OCI-M2 (cell line): ENCODE measurements around the gene ABCF2.

ENCODE experiments used
- DNase-seq: peaks from one replicate; lab custom pipeline; 2025; ENCODE audit not compliant: unreplicated experiment; lab: John Stamatoyannopoulos, UW

Gene ABCF2

DNA sequence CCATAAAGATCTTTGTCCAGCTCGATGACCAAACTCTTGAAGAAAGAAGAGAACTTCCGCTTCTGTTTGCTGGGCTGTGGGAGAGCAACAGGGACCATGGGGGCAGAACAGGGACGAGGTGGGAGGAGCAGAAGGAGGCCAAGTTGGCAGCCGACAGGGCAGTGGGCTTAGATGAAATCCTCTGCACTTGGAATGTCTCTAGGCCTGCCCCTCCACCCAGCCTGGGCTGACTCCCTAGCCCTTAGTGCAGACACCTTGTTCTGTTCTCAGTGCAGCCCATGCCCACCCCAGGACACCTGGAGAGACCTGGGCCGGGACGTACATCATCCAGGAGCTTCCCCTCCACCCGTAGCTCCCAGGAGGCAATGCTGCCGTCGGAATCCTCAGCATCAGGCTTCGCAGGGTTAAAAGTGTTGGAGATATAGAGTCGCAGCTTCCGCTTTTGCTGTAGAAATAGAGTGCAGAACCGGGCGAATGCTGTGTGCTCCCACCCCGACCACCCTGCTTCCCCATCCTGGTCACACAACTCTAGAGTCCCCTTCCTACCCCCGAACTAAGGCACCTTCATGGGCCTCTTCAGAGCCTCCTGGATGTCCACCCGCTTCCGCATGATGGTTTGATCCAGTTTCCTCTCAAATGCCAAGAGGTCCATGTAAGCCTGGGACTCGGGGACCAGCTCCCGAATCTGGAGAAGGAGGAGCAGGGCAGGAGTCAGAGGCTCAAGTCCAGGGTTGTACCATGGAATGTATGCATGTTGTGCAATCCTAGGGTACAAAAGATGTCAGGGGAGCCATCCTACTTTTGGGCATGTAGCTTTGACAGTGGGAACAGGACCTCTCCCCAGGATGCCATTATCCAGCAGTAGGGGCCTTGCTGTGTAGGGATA lies 15.4 kb upstream of the ABCF2 start:
- DNase-seq, result no peak

- no peak for DNase-seq
Observed at GRCh38 chr7:151241755-151242096, 14.7 kb upstream of the ABCF2 start.

DNA sequence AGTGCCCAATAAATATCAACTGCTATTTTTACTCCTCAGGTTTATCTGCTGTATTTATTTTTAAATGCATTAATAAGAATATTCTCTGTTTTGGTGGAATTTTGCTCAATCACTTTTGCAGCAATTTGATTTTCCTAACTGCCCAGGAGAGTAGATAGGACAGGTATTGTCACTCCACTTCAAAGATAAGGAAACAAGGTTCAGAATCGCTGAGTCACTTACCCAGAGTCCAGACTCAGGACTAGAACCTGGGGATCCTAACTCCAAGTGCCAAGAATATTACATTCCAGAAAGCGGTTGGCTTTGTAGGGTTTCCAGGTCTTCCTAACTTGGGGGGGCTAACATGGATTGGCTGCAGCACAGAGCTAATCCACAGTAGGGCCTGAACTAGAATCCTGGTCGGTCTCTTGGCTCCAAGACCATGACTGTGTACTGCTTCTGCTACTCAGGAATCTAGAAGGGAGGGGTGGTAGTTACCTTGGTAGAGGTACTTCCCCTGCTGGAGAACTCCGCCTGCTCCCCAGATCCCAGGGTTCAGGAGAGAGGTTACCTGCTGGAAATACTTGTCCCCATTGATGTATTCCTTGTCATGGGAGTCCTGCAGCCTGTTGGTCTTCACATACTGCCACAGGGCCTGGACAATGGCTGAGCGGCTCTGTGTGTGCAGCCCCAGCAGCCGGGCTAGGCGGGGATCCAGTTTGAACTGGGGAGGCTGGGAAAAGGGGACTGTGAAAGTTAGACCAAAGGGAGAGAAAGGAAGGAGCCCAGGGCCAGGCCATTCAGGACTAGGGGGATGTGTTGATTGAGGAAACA lies 14.1 kb upstream of the ABCF2 start:
- DNase-seq, result no peak

GRCh38 chr7:151240536-151240935 lies 13.5 kb upstream of the ABCF2 start:
- DNase-seq, result no peak

- DNase-seq, result no peak
Observed at GRCh38 chr7:151239837-151240459, 12.9 kb upstream of the ABCF2 start.

GRCh38 chr7:151238924-151239836 lies 12.2 kb upstream of the ABCF2 start:
- DNase-seq, result no peak

DNA sequence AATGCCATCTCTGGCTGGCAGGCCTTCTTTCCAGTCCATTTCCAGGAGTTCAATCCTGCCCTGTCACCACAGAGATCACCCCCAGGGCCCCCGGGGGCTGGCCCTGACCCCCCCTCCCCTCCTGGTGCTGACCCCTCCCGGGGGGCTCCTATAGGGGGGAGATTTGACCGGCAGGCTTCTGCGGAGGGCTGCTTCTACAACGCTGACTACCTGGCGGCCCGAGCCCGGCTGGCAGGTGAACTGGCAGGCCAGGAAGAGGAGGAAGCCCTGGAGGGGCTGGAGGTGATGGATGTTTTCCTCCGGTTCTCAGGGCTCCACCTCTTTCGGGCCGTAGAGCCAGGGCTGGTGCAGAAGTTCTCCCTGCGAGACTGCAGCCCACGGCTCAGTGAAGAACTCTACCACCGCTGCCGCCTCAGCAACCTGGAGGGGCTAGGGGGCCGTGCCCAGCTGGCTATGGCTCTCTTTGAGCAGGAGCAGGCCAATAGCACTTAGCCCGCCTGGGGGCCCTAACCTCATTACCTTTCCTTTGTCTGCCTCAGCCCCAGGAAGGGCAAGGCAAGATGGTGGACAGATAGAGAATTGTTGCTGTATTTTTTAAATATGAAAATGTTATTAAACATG lies 11.3 kb upstream of the ABCF2 start:
- DNase-seq, result no peak

DNA sequence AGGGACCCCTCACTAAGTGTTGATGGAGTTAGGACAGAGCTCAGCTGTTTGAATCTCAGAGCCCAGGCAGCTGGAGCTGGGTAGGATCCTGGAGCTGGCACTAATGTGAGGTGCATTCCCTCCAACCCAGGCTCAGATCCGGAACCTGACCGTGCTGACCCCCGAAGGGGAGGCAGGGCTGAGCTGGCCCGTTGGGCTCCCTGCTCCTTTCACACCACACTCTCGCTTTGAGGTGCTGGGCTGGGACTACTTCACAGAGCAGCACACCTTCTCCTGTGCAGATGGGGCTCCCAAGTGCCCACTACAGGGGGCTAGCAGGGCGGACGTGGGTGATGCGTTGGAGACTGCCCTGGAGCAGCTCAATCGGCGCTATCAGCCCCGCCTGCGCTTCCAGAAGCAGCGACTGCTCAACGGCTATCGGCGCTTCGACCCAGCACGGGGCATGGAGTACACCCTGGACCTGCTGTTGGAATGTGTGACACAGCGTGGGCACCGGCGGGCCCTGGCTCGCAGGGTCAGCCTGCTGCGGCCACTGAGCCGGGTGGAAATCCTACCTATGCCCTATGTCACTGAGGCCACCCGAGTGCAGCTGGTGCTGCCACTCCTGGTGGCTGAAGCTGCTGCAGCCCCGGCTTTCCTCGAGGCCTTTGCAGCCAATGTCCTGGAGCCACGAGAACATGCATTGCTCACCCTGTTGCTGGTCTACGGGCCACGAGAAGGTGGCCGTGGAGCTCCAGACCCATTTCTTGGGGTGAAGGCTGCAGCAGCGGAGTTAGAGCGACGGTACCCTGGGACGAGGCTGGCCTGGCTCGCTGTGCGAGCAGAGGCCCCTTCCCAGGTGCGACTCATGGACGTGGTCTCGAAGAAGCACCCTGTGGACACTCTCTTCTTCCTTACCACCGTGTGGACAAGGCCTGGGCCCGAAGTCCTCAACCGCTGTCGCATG lies 10.5 kb upstream of the ABCF2 start:
- no peak for DNase-seq

DNA sequence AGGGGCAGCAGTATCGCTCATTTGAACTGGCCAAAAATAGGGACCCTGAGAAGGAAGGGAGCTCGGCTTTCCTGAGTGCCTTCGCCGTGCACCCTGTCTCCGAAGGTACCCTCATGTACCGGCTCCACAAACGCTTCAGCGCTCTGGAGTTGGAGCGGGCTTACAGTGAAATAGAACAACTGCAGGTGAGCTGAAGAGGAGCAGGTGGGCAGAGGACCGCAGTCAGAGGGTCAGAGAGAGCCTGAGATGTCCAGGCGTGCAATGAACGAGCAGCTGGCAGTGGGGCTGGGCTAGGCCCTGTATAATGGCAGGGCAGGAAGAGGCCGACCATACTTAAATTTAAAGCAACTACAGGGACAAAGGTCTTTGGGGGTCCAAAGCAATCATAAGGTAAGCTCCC lies 9.4 kb upstream of the ABCF2 start:
- no peak for DNase-seq

DNA sequence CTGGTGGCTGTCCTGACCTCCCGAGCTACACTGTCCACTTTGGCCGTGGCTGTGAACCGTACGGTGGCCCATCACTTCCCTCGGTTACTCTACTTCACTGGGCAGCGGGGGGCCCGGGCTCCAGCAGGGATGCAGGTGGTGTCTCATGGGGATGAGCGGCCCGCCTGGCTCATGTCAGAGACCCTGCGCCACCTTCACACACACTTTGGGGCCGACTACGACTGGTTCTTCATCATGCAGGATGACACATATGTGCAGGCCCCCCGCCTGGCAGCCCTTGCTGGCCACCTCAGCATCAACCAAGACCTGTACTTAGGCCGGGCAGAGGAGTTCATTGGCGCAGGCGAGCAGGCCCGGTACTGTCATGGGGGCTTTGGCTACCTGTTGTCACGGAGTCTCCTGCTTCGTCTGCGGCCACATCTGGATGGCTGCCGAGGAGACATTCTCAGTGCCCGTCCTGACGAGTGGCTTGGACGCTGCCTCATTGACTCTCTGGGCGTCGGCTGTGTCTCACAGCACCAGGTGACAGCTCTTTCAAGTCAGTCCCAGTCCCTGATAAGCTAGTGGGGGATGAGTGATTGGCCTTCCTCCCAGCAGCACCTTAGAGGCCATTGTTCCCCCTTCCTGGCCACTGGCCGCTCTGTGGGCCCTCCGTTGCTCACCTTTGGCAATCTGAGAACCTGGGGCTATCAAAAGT lies 8.2 kb upstream of the ABCF2 start:
- no peak for DNase-seq

DNA sequence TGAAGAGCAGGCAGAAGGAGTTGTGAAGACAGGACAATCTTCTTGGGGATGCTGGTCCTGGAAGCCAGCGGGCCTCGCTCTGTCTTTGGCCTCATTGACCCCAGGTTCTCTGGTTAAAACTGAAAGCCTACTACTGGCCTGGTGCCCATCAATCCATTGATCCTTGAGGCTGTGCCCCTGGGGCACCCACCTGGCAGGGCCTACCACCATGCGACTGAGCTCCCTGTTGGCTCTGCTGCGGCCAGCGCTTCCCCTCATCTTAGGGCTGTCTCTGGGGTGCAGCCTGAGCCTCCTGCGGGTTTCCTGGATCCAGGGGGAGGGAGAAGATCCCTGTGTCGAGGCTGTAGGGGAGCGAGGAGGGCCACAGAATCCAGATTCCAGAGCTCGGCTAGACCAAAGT lies 6.8 kb upstream of the ABCF2 start:
- no peak for DNase-seq

GRCh38 chr7:151232917-151233701 lies 6.1 kb upstream of the ABCF2 start:
- peak; percentile 50 for DNase-seq

GRCh38 chr7:151232091-151232916 lies 5.3 kb upstream of the ABCF2 start, which contains the start of gene CHPF2:
CHPF2 (plus strand) TSS chr7:151232483; CDS start chr7:151234012, 1,529 bp downstream.
- DNase-seq, result peak; percentile 72

DNA sequence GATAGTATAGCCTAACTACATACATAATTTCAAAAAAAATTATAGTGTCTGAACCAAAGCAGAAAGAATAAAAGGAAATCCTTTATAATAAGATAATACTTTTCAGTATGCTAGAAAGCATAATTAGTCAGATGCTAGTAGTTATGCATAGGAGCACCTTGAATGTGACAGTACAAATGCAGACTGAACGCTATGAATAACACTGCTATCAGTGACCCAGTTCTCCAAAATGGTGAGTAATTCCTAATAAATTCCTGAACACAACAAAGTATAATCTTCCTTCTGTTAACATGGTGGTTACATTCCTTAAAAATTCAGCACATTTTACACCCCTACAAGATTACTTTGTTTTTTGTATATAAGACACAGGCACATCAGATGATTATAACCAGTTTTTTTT lies 4.1 kb upstream of the ABCF2 start:
- DNase-seq, result no peak

DNA sequence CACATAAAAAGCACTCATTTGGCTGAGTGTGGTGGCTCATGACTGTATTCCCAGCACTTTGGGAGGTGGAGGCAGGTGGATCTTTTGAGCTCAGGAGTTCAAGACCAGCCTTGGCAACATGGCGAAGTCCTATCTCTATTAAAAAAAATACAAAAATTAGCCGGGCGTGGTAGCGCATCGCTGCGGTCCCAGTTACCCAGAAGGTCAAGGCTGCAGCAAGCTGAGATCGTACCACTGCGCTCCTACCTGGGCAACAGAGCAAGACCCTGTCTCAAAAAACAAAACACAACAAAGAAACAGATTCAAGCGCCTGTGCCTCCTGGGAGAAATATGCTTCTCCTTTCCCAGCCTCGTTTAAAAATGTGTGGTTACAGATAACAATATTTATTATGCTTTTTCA lies 2.2 kb upstream of the ABCF2 start:
- no peak for DNase-seq

DNA sequence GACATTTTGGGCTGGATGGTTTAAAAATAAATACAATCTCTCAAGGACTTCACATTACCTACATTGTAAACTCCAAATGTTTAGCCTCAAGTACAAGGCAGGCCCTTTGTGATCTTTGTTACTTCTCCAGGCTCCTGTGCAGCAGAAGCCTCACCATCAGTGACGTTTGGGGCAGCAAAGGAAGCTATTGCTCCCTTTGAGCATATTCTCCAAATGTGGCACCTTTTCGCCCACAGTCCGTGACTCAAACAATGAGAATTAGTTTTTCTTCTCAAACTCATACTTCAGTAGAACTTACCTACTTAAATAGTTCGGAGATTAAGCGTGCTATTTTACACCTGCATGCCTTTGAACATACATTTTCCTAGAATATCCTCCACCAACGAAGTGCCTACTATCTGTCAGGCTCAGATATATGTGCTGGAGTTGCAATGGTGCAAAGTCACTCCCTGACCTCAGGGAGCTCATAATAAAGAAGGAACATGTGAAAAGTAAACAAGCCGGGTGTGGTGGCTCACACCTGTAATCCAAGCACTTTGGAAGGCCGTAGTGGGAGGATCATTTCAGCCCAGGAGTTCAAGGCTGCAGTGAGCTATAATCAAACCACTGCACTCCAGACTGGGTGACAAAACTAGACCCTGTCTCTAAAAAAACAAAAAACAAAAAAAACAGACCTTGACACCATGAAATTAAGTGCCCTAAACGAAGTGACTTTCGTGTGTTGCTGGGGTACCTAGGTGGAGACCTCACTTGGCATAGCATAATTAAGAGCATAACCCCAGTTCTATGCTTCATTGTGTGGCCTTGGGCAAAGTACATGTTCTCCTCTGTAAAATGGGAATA lies 1.2 kb upstream of the ABCF2 start:
- DNase-seq, result no peak
